ENCODE measurements around the gene CTXND1.

Gene CTXND1

GRCh38 chr15:80180468-80180867 lies 71.5 kb downstream of the CTXND1 start:
- DNase-seq: no peak

DNA sequence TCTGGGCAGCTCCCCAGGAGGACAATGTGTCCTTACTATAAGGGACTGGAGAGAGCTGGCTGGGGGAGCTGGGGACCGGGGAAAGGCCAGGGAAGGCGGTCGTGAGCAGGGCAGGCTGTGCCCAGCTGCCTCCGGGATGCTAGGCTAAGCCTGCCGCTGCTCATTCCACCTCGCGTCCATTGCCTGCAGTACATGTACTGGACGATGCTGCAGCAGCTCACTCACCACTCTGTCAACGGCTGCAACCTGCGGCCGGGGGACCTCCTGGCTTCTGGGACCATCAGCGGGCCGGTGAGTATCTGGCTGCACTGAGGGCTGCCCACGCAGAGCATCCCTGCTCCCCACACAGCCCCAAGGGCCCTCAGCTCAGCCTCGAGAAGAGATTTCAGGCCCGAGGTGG lies 72.1 kb downstream of the CTXND1 start:
- DNase-seq: no peak

- DNase-seq: no peak
Observed at GRCh38 chr15:80179025-80179759, 72.8 kb downstream of the CTXND1 start.

- no peak for DNase-seq
Observed at GRCh38 chr15:80177156-80177555, 74.9 kb downstream of the CTXND1 start.

- DNase-seq: no peak
Observed at GRCh38 chr15:80176443-80176842, 75.6 kb downstream of the CTXND1 start.

DNA sequence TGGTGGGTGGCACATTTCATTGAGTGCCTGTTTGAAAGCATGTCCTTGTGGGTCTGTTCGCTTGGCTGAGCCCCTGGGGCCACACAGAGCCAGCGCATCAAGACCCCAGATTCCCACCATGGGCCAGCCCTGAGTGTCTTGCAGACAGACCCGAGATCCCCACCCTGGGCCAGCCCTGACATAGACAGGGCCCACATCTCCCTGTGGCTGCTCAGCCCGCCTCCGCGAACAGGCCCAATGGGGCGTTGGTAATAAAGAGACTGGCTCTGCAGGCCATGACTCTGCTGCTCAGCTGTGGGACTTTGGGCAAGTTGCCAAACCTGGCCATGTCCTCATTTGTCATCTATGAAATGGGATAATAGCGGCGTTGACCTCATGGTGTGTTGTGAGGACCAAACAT lies 76.6 kb downstream of the CTXND1 start:
- no peak for DNase-seq

- no peak for DNase-seq
Observed at GRCh38 chr15:80174017-80174746, 77.8 kb downstream of the CTXND1 start.

DNA sequence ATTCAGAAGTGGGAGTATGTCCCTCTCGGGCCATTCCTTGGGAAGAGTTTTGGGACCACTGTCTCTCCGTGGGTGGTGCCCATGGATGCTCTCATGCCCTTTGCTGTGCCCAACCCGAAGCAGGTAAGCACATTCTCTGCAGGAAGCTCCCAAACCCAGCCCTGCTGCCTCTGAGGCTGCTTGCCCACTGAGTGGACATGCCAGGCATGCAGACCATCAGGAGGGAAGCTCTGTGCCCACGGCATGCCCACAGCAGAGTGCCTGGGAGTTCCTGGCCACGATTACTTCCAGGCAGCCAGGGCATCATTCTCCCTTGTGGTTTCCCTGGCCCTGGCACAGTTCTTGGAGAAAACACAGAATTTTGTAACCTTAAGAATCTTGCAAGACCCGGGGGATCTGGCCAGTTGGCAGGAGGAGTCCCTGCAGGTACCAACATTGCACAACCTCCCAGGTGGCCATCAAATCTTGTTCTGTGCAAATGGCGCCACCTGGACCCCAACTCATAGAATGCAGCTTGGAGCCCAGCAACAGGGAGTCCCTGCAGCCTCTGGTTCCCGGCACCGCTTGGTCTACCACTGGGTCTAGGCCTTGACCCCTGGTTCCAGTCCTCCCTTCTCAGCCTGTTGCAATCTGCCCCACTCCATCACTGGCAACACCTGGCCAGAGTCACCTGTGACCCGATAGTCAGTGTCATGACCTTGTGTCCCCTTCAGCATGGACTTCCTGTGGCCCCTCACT lies 78.8 kb downstream of the CTXND1 start:
- no peak for DNase-seq

DNA sequence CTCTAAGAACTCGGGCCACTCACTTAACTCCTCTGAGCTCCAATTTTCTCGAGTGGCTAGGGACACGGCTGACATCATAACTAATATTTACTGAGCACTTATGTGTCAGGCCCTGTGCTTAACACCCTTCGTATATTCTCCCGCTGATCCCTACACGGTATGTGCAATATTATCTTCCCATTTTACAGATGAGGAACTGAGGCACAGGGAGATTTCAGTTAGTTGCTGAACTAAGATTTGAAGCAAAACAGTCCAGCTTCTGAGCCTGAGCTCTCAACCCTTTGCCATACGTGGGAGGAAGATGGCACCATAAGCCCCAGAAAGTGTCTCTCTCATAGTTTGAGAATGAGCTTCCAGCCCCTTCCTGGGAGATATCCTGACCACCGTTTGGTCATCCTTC lies 79.6 kb downstream of the CTXND1 start:
- DNase-seq: no peak

DNA sequence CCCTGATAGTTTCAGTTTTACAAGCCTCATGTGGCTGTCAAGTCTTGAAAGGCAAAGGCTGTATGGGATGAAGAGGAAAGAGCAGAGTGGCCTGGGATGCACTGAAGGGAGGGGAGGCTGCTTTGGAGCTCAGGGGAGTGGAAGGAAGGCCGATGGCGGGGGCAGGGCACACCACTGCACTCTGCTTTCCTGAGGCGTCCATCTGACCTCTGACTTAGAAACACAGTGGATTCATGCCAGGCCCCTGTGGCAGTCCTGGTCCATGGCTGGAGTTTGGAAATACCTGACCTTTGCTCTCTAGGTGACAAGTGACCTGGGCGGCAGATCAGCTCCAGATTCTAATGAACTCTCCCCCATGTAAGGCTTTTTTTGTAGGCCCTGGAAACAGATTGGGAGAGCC lies 80.2 kb downstream of the CTXND1 start:
- no peak for DNase-seq

- no peak for DNase-seq
Observed at GRCh38 chr15:80170596-80170995, 81.4 kb downstream of the CTXND1 start.

GRCh38 chr15:80169768-80170357 lies 82.2 kb downstream of the CTXND1 start:
- DNase-seq: no peak

- no peak for DNase-seq
Observed at GRCh38 chr15:80168421-80168820, 83.6 kb downstream of the CTXND1 start.

GRCh38 chr15:80167936-80168335 lies 84.1 kb downstream of the CTXND1 start:
- DNase-seq: no peak

DNA sequence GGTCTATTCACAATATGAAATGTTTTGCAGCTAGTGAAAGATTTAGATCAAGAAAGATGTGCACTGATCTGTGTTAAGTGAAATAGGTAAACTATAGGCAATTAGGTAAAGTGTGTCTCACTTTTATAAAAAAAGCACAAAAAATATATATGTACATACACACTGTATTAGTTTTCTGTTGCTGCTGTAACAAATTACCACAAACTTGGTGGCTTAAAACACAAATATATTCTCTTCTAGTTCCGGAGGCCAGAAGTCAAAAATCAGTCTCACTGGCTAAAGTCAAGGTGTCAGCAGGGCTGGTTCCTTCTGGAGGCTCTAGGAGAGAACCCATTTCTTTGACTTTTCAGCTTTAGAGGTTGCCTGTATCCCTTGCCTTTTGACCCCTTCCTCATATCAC lies 88.1 kb downstream of the CTXND1 start:
- DNase-seq: no peak

DNA sequence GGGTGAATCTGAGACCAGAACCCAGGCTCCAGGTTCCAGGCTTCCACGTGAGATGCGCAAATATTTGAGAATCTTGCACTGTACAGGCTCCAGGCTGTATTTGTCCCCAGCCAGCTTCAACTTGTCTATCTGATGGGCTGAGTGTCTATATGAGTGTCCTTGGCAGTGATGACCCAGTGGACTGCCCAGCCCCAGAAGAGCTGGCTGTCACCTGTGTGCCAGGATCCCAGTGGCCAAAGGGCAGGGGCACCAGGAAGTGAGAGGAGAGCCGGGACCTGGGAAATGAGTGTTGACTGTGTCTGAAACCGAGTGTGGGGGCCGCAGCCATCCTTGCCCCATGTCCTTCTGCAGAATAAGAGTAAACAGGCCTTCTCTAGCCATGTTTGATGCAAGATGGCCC lies 88.8 kb downstream of the CTXND1 start:
- no peak for DNase-seq

DNA sequence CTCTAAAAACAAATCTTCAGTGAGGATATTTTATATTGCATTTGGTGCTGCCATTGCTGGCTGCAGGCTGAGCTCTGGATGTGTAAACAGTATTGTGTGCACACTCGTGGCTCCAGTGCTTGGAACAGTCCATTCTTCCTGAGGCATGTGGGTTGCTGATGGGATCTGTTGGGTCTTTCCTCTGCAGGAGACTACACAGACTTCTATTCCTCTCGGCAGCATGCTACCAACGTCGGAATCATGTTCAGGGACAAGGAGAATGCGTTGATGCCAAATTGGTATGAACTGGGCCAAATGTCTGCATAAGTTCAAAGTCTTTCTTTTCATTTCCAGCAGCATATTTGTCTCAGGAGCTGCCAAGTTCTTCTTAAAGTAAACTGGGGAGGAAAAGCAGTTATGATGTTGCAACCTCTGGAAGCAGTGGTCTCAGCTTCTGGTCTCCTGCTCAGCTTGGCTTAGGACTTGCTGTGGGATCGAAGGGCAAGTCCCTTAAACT lies 89.9 kb downstream of the CTXND1 start:
- no peak for DNase-seq

DNA sequence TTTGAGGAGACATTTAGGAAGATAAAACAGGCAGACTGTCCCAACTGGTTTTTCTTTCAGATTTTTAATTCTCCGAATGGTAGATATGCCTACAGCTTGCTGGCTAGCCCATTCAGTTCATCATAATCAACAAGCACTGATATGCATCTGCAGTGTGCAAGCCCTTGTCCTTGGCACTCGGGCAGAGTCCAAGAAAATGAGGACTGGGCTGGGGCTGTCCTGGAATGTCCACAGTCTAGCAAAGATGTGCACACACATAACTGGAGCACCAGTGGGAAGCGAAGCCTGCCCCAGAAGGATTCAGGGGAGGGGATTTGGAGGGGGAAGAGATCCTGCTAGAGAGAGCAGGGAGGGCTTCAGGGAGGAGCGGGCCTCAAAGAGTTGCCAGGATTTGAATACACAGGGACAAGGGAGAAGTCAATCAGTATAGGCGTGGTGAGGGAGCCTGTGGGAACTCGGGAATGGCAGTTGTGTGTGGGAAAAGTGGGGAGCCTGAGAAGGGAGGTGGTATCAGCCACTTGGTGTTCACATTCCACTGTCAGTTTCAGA lies 90.5 kb downstream of the CTXND1 start:
- no peak for DNase-seq

- DNase-seq: no peak
Observed at GRCh38 chr15:80160570-80161156, 91.3 kb downstream of the CTXND1 start.

DNA sequence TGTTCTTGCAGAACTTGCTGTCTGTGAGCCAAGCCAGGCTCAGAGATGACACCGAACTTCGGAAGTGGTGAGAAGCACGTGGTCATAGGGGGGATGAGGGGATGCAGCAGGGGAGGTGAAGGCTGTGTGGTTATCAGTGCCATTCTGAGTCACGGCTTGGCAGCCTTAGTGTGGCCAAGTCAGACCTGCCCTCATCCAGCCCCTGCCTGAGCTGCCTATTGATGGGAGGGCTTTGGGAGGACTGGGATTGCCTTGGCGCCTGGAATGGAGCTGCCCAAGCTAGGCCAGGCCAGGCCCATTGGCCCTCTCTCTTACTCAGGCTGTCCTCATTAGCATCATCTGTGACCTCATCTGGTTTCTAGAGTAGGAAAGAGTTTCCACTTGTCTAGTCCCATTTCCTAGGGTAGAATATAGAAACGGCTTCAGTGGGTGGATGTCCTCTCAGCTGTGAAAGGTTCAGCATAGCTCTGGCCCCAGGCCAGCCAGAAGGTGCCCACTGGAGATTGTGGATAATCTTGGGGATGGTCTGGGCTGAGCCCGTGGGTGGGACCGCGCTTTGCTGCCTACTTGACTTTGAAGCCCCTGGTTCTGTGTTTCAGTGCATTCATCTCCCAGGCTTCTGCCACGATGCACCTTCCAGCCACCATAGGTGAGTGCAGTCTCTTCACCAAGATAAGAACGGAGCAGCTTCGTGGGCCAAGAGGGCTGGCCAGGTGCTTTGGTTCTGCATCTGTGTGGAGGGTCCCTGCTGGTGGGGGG lies 92.0 kb downstream of the CTXND1 start:
- DNase-seq: no peak

DNA sequence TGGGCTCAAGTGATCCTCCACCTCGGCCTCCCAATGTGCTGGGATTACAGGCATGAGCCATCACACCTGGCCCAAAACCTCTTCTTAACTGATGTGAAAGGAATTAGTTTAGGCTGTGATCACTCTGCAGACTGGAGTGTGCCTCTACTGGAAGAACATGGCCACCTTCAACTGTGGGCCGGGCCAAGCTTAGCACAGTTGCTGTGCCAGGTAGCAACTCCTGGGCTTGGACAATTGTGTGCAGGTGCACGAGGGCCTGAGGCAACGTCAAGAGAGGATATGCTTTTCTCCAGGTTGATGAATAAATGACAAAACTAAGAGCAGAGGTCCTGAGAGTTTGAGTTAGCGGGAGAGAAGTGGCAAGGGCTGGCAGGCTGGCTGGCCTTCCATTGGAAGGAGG lies 92.7 kb downstream of the CTXND1 start:
- no peak for DNase-seq

DNA sequence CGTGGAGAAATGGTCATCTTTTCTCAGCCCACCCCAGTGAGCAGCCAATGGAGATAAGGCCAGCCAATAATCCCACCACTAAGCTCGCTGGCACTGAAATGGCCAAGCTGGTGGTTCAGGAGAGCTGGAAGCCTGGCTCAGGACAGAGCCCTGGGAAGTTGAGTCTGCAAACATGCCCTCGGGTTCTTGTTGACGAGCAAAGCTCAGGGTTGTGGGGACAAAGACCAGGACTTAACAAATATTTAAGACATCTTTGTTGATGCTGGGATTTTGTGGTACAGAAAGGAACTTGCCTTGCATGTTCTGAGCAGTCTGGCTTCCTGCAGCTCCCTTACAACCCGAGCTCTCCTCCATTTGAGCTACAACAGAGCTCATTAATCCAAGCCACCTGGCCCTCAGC lies 94.8 kb downstream of the CTXND1 start:
- peak; percentile 24 for DNase-seq
